Effector memory CD4-positive, alpha-beta T cell (primary cell): ENCODE measurements around the gene EFCC1.
"Not testable (repeated sequence)": the region's sequence is repeated elsewhere in the genome, so short reads cannot be mapped to it uniquely, and the experiment has no call there.

Source experiments
- DNase-seq, 3 donors: peaks; one replicate each; pipeline ENCODE4 v3.0.0-alpha.2; 2020
- H3K27ac ChIP-seq: 2 replicates; pipeline ENCODE4 v1.7.0; 2013; ENCODE audit warnings: mild to moderate bottlenecking, low read length, moderate library complexity; ENCODE audit not compliant: insufficient read depth, poor library complexity, severe bottlenecking
- H3K27me3 ChIP-seq: replicated peaks from 2 replicates; pipeline ENCODE4 v1.7.0; 2013; ENCODE audit warnings: mild to moderate bottlenecking, low read length; ENCODE audit not compliant: insufficient read depth, control insufficient read depth, poor library complexity, severe bottlenecking
- H3K36me3 ChIP-seq: 2 replicates; pipeline ENCODE4 v1.7.0; 2013; ENCODE audit warnings: mild to moderate bottlenecking, low read length, moderate library complexity; ENCODE audit not compliant: control insufficient read depth, insufficient read depth
- H3K4me1 ChIP-seq: 2 replicates; pipeline ENCODE4 v1.7.0; 2013; ENCODE audit warnings: low read length, mild to moderate bottlenecking; ENCODE audit not compliant: control insufficient read depth, insufficient read depth, poor library complexity, severe bottlenecking
- H3K4me3 ChIP-seq: 2 replicates; pipeline ENCODE4 v1.7.0; 2013; ENCODE audit warnings: low read length, low read depth, mild to moderate bottlenecking; ENCODE audit not compliant: insufficient read depth, poor library complexity, severe bottlenecking
- H3K9me3 ChIP-seq: 2 replicates; pipeline ENCODE4 v1.7.0; 2013; ENCODE audit warnings: mild to moderate bottlenecking, low read length, moderate library complexity; ENCODE audit not compliant: control insufficient read depth

Gene EFCC1

DNA sequence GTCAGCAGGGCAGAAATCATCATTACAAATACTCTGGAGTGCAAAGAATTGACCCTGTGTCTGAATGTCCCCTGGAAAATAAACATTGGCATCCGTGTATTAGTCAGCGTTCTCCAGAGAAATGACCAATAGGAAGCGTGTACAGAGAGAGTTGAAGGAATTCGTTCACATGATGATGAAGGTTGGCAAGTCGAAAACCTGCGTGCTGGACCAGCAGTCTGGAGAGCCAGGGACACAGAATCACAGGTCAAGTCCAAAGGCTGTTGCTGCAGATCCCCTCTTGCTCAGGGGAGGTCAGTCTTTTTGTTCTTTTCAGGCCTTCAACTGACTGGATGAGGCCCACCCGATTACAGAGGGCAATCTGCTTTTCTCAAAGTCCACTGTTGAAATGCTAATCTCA, 76.1 kb downstream of the EFCC1 start:
- H3K27me3 ChIP-seq = no peaks in the 10 kb centered on the region
- no peaks in the 10 kb centered on the region for H3K4me1 ChIP-seq
- H3K4me3 ChIP-seq = no peak overlapping the region
- H3K9me3 ChIP-seq = no peaks in the 10 kb centered on the region
- no peak for DNase-seq
- no peak overlapping the region for H3K27ac ChIP-seq
- H3K36me3 ChIP-seq = no peaks in the 10 kb centered on the region

DNA sequence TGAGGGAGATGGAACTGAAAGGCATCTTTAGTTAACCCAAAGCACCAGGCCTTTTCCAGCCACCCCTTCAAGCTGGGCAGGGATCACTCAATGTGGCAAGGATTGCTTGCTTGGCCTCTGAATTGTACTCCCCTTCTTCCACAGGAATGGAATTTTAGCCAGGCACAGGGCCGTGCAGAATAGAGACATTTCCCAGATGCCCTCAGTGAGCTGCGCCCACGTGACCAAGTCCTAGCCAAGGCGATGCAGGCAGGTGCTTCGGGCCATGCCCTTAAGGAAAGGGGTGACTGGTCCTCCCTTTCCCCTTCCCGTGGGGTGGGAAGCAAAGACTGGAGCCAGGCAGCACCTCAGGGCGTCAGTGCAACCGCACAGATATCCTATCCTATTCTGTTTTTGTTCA, 77.4 kb downstream of the EFCC1 start:
- no peak for DNase-seq
- Histone ChIP-seq H3K27ac (no peak overlapping the region), H3K4me3 (no peak overlapping the region)

DNA sequence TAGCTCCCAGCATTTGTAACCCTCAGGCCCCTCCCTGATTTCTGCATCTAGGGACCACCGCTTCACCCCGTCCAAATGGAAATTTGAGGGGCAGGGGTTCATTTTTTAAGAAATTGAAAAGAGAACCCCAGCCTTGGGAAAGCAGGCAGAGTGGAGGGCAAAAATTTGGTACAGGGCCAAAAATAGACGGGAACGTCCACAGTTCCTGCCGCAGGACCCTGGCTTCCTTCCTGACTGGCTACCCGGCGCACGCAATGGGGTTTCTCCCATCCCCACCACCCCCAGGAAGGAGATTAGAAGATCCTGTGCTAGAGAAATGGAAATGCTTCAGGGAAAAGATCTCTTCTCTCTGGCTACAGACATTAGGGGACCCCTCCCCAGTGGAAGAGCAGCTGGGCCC, 80.4 kb downstream of the EFCC1 start:
- no peak overlapping the region for H3K4me3 ChIP-seq
- no peak overlapping the region for H3K27ac ChIP-seq
- no peaks in the 10 kb centered on the region for H3K4me1 ChIP-seq

More for the DNA sequence above, 77.4 kb downstream of the EFCC1 start:
- H3K9me3 ChIP-seq = no peaks in the 10 kb centered on the region
- no peaks in the 10 kb centered on the region for H3K4me1 ChIP-seq
- no peaks in the 10 kb centered on the region for H3K36me3 ChIP-seq
- H3K27me3 ChIP-seq = no peaks in the 10 kb centered on the region

DNA sequence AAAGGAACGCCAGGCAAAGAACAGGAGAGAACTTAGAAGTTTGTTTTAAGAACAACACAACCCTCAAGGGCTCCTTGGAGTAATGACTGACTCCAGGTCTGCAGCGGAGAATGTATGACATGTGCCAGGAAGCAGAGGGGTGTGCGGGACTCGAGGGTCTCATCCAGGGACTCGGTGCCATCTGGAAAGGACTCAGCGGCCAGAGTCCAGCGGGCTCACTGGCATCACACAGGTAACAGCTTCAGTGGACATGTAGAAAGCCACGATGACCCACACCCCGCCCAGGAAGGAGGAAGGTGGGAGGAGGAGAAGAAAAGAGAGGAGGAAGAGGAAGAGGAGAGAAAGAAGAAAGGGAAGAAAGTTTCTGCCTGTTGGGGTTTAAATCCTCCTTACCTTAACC, 80.9 kb downstream of the EFCC1 start:
- no peak for DNase-seq
- no peaks in the 10 kb centered on the region for H3K36me3 ChIP-seq
- H3K27ac ChIP-seq = no peak overlapping the region
- no peaks in the 10 kb centered on the region for H3K4me1 ChIP-seq
- H3K27me3 ChIP-seq = no peaks in the 10 kb centered on the region
- H3K9me3 ChIP-seq = no peaks in the 10 kb centered on the region
- no peak overlapping the region for H3K4me3 ChIP-seq

More for the DNA sequence above, 80.4 kb downstream of the EFCC1 start:
- H3K9me3 ChIP-seq = no peaks in the 10 kb centered on the region
- no peak for DNase-seq
- no peaks in the 10 kb centered on the region for H3K27me3 ChIP-seq
- no peaks in the 10 kb centered on the region for H3K36me3 ChIP-seq

DNA sequence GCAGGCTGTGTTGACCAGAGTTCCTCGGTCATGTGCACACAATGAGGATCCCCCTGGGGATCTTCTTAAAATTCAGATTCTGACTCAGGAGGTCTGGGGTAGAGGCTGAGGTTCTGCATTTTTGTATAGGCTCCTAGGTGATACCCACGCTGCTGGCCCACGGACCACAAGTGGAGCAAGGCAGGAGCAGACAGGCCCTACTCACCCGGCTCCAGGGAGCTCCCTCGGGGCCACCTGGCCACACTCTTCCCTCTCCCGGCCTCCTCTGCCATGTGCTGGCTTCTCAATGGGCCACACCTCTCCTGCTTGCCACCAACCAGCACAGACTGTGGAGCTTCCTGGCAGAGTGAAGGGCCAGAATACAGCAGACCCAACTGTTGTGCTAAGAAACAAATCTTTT, 83.4 kb downstream of the EFCC1 start:
- Histone ChIP-seq H3K4me1 (no peaks in the 10 kb centered on the region), H3K9me3 (no peaks in the 10 kb centered on the region), H3K27ac (no peak overlapping the region), H3K4me3 (no peak overlapping the region), H3K36me3 (no peaks in the 10 kb centered on the region), H3K27me3 (no peaks in the 10 kb centered on the region)
- DNase-seq = no peak

DNA sequence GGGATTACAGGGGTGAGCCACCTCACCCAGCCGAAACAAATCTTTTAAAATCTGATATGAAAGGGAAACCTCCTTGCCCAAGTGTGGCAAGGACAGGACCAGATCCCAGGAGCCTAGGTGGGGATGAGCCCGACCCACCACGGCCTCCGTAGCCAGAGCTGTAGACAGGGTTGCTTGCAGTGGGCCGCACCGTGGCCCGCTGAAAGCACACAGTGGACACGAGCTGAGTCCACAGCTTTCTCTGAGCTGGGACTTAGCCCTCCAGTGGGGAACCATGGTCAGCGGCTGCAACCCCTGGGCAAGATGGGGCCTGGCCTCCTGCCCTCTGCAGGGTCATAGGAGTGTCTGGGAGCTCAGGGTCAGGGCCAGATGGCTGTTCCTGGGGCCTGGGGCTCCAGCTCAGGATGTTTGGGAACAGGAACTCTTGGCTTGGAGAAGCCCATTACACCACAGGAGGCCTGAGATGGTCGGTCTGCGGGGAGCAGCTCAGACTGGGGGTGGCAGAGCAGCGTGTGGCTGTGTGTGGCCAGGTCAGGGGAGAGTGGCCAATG, 84.1 kb downstream of the EFCC1 start:
- no peak overlapping the region for H3K27ac ChIP-seq
- H3K4me3 ChIP-seq = no peak overlapping the region
- no peak for DNase-seq

DNA sequence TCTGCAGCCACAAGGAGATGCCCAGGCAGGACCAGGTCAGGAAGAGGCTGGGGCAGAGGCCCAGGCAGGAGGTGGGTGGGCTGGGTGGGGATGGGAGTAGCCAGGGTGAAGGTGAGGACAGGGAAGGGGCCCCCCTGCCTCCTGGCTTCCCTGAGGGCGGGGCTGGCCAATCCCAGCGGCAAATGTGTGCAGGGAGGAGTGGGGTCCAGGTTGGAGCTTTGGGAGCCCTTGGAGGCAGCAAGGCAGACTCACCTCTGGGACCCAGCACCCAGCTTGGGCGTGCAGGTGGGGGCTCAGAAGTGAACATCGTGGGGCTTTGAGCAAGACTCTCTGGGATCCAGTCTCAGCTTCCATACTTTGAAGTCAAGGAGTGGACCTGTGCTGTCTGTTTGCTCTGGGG, 84.7 kb downstream of the EFCC1 start:
- DNase-seq = no peak
- no peaks in the 10 kb centered on the region for H3K9me3 ChIP-seq
- no peaks in the 10 kb centered on the region for H3K4me1 ChIP-seq
- H3K27ac ChIP-seq = no peak overlapping the region
- no peaks in the 10 kb centered on the region for H3K36me3 ChIP-seq
- H3K27me3 ChIP-seq = no peaks in the 10 kb centered on the region
- H3K4me3 ChIP-seq = no peak overlapping the region

More for the DNA sequence above, 84.1 kb downstream of the EFCC1 start:
- Histone ChIP-seq H3K4me1 (no peaks in the 10 kb centered on the region), H3K9me3 (no peaks in the 10 kb centered on the region), H3K27me3 (no peaks in the 10 kb centered on the region), H3K36me3 (no peaks in the 10 kb centered on the region)

DNA sequence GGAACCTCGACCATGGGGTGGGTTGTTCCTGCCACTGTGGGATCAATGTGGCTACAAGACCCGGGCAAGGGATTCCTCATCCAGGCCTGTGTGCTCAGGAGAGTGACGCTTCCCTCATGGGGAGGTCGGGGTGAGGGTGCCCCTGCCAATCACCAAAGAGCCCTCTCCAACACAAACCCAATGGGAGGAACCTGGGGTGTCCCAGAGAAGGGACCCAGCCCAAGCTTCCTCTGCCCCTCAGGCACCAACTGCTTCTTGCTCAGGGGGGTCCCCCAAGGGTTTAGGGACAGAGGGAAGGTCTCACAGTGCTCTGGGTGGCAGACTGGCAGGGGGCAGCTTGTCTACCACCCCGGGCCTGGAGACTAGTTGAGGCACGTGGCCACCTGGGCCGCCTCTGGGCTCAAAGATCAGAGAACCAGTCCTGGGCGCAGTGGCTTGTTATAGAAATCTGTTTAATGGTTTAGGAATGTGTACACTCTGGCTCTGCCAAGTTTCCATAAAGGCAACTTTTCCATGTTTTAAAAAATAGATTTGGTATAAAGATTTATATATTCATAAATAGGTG, 86.1 kb downstream of the EFCC1 start:
- no peak for DNase-seq
- Histone ChIP-seq H3K27ac (no peak overlapping the region), H3K9me3 (no peaks in the 10 kb centered on the region), H3K27me3 (no peaks in the 10 kb centered on the region), H3K36me3 (peaks cover 12% of the 10 kb centered on the region), H3K4me3 (no peak overlapping the region), H3K4me1 (no peaks in the 10 kb centered on the region)

DNA sequence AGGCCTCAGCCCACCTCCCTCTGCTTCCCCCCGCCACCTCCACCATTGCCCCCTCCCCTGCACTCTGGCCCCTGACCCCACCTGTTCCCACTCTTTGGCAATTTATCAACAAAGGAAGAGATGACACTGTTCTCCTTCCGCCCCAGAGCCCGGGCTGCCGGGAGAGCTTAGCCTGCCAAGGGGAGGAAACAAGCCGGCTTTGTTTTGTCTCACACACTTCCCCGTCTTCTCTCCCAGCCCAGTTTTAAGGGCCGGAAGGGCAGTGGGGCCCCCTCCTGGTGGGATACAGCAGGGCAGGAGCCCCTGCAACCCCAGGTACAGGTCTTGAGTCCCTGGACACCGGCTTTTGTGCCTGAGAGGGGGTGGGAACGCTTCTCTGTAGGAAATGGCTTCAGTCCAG, 86.8 kb downstream of the EFCC1 start:
- not testable (repeated sequence) for H3K4me3 ChIP-seq, H3K9me3 ChIP-seq, H3K4me1 ChIP-seq, DNase-seq, H3K27ac ChIP-seq, H3K27me3 ChIP-seq
- H3K36me3 ChIP-seq = peaks cover 14% of the 10 kb centered on the region

DNA sequence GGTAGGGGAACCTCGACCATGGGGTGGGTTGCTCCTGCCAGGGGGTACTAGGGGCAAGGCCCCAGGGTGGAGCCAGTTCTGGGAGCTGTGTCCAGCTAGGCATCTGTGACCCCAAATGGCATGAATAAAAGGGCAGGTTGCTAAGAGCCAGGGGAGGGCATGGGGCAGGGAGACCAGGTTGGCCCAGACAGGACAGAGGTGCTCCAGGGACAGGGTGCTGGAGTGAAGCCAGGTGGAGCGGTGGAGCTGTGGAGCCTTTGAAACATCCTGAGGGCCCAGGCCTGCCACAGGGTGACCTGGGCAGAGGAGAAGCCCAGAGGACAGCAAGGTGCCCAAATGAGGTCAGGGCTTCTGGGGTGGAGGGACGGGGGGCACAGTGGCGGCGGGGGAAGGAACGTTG, 87.2 kb downstream of the EFCC1 start:
- H3K36me3 ChIP-seq = peaks cover 16% of the 10 kb centered on the region
- DNase-seq, H3K9me3 ChIP-seq, H3K27me3 ChIP-seq, H3K27ac ChIP-seq, H3K4me1 ChIP-seq, H3K4me3 ChIP-seq: not testable (repeated sequence)
